GM12878 (cell line): ENCODE measurements around the gene PRKAA1. TPM values are rescaled to one million over a fixed set of nuclear protein-coding genes. Genes with fewer than 3 reads are reported as not detected.

ENCODE experiments used
- ATAC-seq: fragments of 200-7000 bp; cut with Tn5 transposase; 3 replicates; pipeline ENCODE4 v1.9.1; 2020; ENCODE audit warnings: mild to moderate bottlenecking, moderate library complexity
- BruUV-seq: library from RNA; stranded (reverse); fragments of 400-500 nt; replicated peaks from 2 replicates; lab custom pipeline; 2021; lab: Mats Ljungman, UMichigan
- CTCF ChIA-PET: fragments of 300-600 bp; sonication (Branson Sonifier 250); formaldehyde crosslinking; extraction: SDS; loops from one replicate; lab custom pipeline; 2021; ENCODE audit warnings: inconsistent platforms; lab: Yijun Ruan, JAX
- POLR2A ChIA-PET: fragments of 350-600 bp; formaldehyde crosslinking; extraction: SDS; loops from one replicate; lab custom pipeline; 2021; ENCODE audit warnings: inconsistent platforms; lab: Charles Lee
- RAD21 ChIA-PET: fragments of 300-600 bp; sonication (Branson Sonifier 250); formaldehyde crosslinking; loops from one replicate; lab custom pipeline; 2023; ENCODE audit warnings: antibody characterized with exemption; ENCODE audit not compliant: unreplicated experiment; lab: Charles Lee
- SMC1A ChIA-PET: fragments of 300-600 bp; sonication (Branson Sonifier 250); formaldehyde crosslinking; loops from one replicate; lab custom pipeline; 2023; ENCODE audit not compliant: unreplicated experiment, uncharacterized antibody; lab: Charles Lee
- DNase-seq: peaks from one replicate; pipeline ENCODE4 v3.0.0-alpha.2; 2011; ENCODE audit warnings: low read depth, low spot score
- FAIRE-seq: peaks from 3 replicates; lab custom pipeline; 2011; peaks lifted over from hg19 to GRCh38; lab: Jason Lieb, UNC
- H2AFZ ChIP-seq: 2 replicates; pipeline ENCODE4 v1.6.0; 2011; ENCODE audit warnings: low read depth, low read length, control low read depth; ENCODE audit not compliant: control insufficient read depth
- H3K27ac ChIP-seq: 2 replicates; pipeline ENCODE4 v1.5.1; 2011; ENCODE audit warnings: control low read depth; ENCODE audit not compliant: control insufficient read depth, insufficient read depth
- H3K27me3 ChIP-seq, 2 experiments: replicated peaks in 1 of 2; 2 replicates each; pipeline versions ENCODE4 v1.6.0 to v1.6.1; 2011; ENCODE audit warnings: low read length in 1 of 2; ENCODE audit not compliant: control insufficient read depth in 2 of 2, insufficient read depth in 2 of 2
- H3K36me3 ChIP-seq, 2 experiments: 2 replicates each; pipeline ENCODE4 v1.5.1; 2011; ENCODE audit warnings: low read length in 1 of 2; ENCODE audit not compliant: control insufficient read depth in 2 of 2, insufficient read depth in 2 of 2
- H3K4me1 ChIP-seq: 2 replicates; pipeline ENCODE4 v1.6.1; 2011; ENCODE audit warnings: mild to moderate bottlenecking, low read length, moderate library complexity, mixed read lengths; ENCODE audit not compliant: control insufficient read depth, insufficient read depth
- H3K4me2 ChIP-seq: 2 replicates; pipeline ENCODE4 v1.6.0; 2011; ENCODE audit warnings: control low read depth; ENCODE audit not compliant: control insufficient read depth, insufficient read depth
- H3K4me3 ChIP-seq: fragments of 200-600 bp; sonication (generic); 2 replicates; pipeline ENCODE4 v1.5.1; 2016
- H3K79me2 ChIP-seq: 2 replicates; pipeline ENCODE4 v1.6.0; 2011; ENCODE audit warnings: low read length; ENCODE audit not compliant: control insufficient read depth, insufficient read depth
- H3K9ac ChIP-seq: 2 replicates; pipeline ENCODE4 v1.8.0; 2011; ENCODE audit warnings: low read length, control low read depth, mixed read lengths; ENCODE audit not compliant: control insufficient read depth, insufficient read depth
- H3K9me3 ChIP-seq: replicated peaks from 3 replicates; pipeline ENCODE4 v1.5.1; 2011; ENCODE audit warnings: mild to moderate bottlenecking, low read length; ENCODE audit not compliant: control insufficient read depth, insufficient read depth
- H4K20me1 ChIP-seq: 2 replicates; pipeline ENCODE4 v1.6.0; 2011; ENCODE audit not compliant: control insufficient read depth, insufficient read depth
- ASH2L ChIP-seq: fragments of 300-600, 200-600 bp; sonication (generic); IDR thresholded peaks from 2 replicates; pipeline ENCODE4 v1.6.1; 2017; ENCODE audit warnings: low read depth, mild to moderate bottlenecking, borderline replicate concordance
- BMI1 ChIP-seq: fragments of 450-650 bp; IDR thresholded peaks from 2 replicates; pipeline ENCODE4 v1.6.1; 2016; ENCODE audit warnings: mild to moderate bottlenecking, moderate library complexity, borderline replicate concordance
- CBX5 ChIP-seq: sonication (generic); IDR thresholded peaks from 2 replicates; pipeline ENCODE4 v1.6.1; 2016; ENCODE audit warnings: low read depth, moderate library complexity, mild to moderate bottlenecking, inconsistent platforms
- ETV6 ChIP-seq, 2 experiments: fragments of 450-650 bp in 1 of 2; IDR thresholded peaks in 1 of 2; conservative IDR thresholded peaks in 1 of 2; 2 replicates each; pipeline ENCODE4 v1.6.1; 2014; ENCODE audit warnings: antibody characterized with exemption in 1 of 2, borderline replicate concordance in 1 of 2, low read depth in 1 of 2, mild to moderate bottlenecking in 1 of 2, moderate library complexity in 1 of 2
- FOS ChIP-seq: IDR thresholded peaks from 3 replicates; pipeline ENCODE4 v1.6.1; 2011; ENCODE audit warnings: borderline replicate concordance; ENCODE audit not compliant: insufficient read length; ENCODE audit errors: extremely low read depth
- FOXK2 ChIP-seq: fragments of 450-650 bp; IDR thresholded peaks from 2 replicates; pipeline ENCODE4 v1.6.1; 2017; ENCODE audit warnings: mild to moderate bottlenecking, moderate library complexity
- GABPA ChIP-seq: IDR thresholded peaks from 2 replicates; pipeline ENCODE4 v1.6.1; 2014; ENCODE audit warnings: antibody characterized with exemption, low read depth, mild to moderate bottlenecking, inconsistent platforms
- IRF4 ChIP-seq: IDR thresholded peaks from 2 replicates; pipeline ENCODE4 v1.6.1; 2011; ENCODE audit warnings: low read depth, low read length
- LARP7 ChIP-seq: fragments of 450-650 bp; IDR thresholded peaks from 2 replicates; pipeline ENCODE4 v1.6.1; 2017; ENCODE audit warnings: mild to moderate bottlenecking
- MXI1 ChIP-seq: fragments of 150-350 bp; IDR thresholded peaks from 2 replicates; pipeline ENCODE4 v1.6.1; 2011; ENCODE audit warnings: low read depth, mild to moderate bottlenecking, inconsistent platforms, low read length, improper control_type of control experiment
- MYC ChIP-seq: IDR thresholded peaks from 2 replicates; pipeline ENCODE4 v1.6.1; 2011; ENCODE audit warnings: mild to moderate bottlenecking, low read length, moderate library complexity, inconsistent platforms; ENCODE audit not compliant: insufficient read depth, insufficient replicate concordance, insufficient read length, severe bottlenecking
- NR2F1 ChIP-seq: fragments of 450-650 bp; conservative IDR thresholded peaks from 2 replicates; pipeline ENCODE4 v1.6.1; 2017; ENCODE audit warnings: mild to moderate bottlenecking
- PML ChIP-seq: IDR thresholded peaks from 2 replicates; pipeline ENCODE4 v1.6.1; 2012; ENCODE audit warnings: low read length, inconsistent platforms
- RELA ChIP-seq: fragments of 450-650 bp; IDR thresholded peaks from 2 replicates; pipeline ENCODE4 v1.8.0; 2014; ENCODE audit warnings: borderline replicate concordance; ENCODE audit not compliant: partially characterized antibody
- SUPT20H ChIP-seq: IDR thresholded peaks from 2 replicates; pipeline ENCODE4 v1.6.1; 2011; ENCODE audit warnings: low read depth, mild to moderate bottlenecking, low read length, moderate library complexity, borderline replicate concordance; ENCODE audit not compliant: control insufficient read depth
- TBL1XR1 ChIP-seq: IDR thresholded peaks from 2 replicates; pipeline ENCODE4 v1.6.1; 2012; ENCODE audit warnings: low read depth, low read length, improper control_type of control experiment
- YBX1 ChIP-seq: fragments of 450-650 bp; IDR thresholded peaks from 2 replicates; pipeline ENCODE4 v1.6.1; 2016; ENCODE audit warnings: antibody characterized with exemption
- YY1 ChIP-seq: IDR thresholded peaks from 2 replicates; pipeline ENCODE4 v1.6.1; 2011; ENCODE audit warnings: low read depth, mild to moderate bottlenecking, low read length
- WGBS: methylation state at CpG from one replicate; pipeline ENCODE4 v1.1.6; 2016; ENCODE audit warnings: low lambda C conversion rate; ENCODE audit not compliant: insufficient replicate concordance, insufficient coverage; ENCODE audit errors: missing lambda C conversion rate; 5-methylcytosine and 5-hydroxymethylcytosine counted together
- in situ Hi-C: fragments of 300-500 bp; cut with MboI; formaldehyde crosslinking; loops from 9 replicates; pipeline ENCODE4 v1.14.3; 2018; ENCODE audit warnings: mixed read lengths
- intact Hi-C: fragments of 100-400 bp; cut with micrococcal nuclease; formaldehyde crosslinking; loops from one replicate; pipeline ENCODE4 v1.14.2; 2022; ENCODE audit not compliant: unreplicated experiment
- polyA plus RNA-seq, 11 experiments: library from polyadenylated mRNA; depleted of rRNA in 4 of 11; unstranded in 6 of 11; stranded (reverse) in 5 of 11; fragments of >200 nt; fragmentation: Nextera tagmentation in 4 of 11; fragmentation: Illumina TruSeq in 1 of 11; extraction: Ambion mirVana in 4 of 11; extraction: Trizol in 1 of 11; gene quantifications; 1 replicate in 1 of 11; 2 replicates in 10 of 11; pipeline versions ENCODE4 v1.2.1 to v1.2.3, GENCODE V29; 2011 to 2016; ENCODE audit warnings: inconsistent platforms in 2 of 11, missing spikeins in 2 of 11, low read depth in 1 of 11
- total RNA-seq, 4 experiments: library from RNA; depleted of rRNA in 3 of 4; stranded (reverse); fragments of >200 nt in 3 of 4; fragmentation: Illumina TruSeq in 1 of 4; extraction: Trizol in 1 of 4; gene quantifications; 2 replicates each; pipeline versions ENCODE4 v1.2.1 to v1.2.3, GENCODE V29; 2013 to 2021
- TF ChIP-seq, protein P1 (sequence below): fragments of 150-350 bp; IDR thresholded peaks from 2 replicates; pipeline ENCODE4 v1.6.1; 2014; ENCODE audit warnings: mild to moderate bottlenecking, low read depth, low read length

Gene PRKAA1
- total and polyA plus RNA-seq, 10 of the 15 experiments (the other 5 are each of a cell fraction or from before 2014, with no cell fraction given): 13.6 to 55.5 (median 29.6) TPM

- Histone ChIP-seq H2AFZ (no peak overlapping the region), H3K79me2 (peaks cover 51% of the 10 kb centered on the region), H4K20me1 (no peaks in the 10 kb centered on the region; the same call in 1 of the 2 replicates), H3K9me3 (no peaks in the 10 kb centered on the region), H3K4me1 (peaks cover 11% of the 10 kb centered on the region), H3K27ac (no peak overlapping the region), H3K4me3 (no peak overlapping the region), H3K36me3 (peaks cover 13 to 61% of the 10 kb centered on the region in 2 experiments), H3K9ac (no peak overlapping the region), H3K27me3 (no peaks in the 10 kb centered on the region), H3K4me2 (no peak overlapping the region)
- in situ Hi-C loops (loop anchor here (5.0 to 10.0 kb wide), 3 partner anchors 345 to 1755 kb away; partner anchors contain the start of genes RICTOR and RIMOC1), intact Hi-C loops (loop anchor here (10.0 kb wide), 1 partner anchor 345 kb away; no protein-coding TSS in a partner anchor)
- 82% methylated on average over 13 of the region's 13 CpGs for WGBS
- ChIA-PET RAD21 (no interaction called here), CTCF (no interaction called here), SMC1A (interaction anchor here (1.0 kb wide), 1 partner anchor 22 kb away, joined by 5 read pairs; no protein-coding TSS in a partner anchor), POLR2A (interaction anchor here (0.6 kb wide), 1 partner anchor 290 kb away, joined by 6 read pairs; no protein-coding TSS in a partner anchor)
- no peak for DNase-seq
- BruUV-seq: no TSS peak
- TF ChIP-seq NR2F1 (no peak), MYC (no peak), CBX5 (no peak), SUPT20H (no peak), FOXK2 (no peak), RELA (no peak), BMI1 (no peak), ETV6 (conservative IDR thresholded peaks at IDR 0.05 in 1 of 2, IDR thresholded peaks at IDR 0.05 in 1 of 2; ENCODE audit: borderline replicate concordance in 1 of 2, low read depth in 1 of 2) (no peak), IRF4 (no peak), GABPA (no peak), ASH2L (no peak), MXI1 (no peak), LARP7 (no peak), YY1 (no peak), PML (no peak), YBX1 (no peak), FOS (no peak), TBL1XR1 (no peak)
- TF ChIP-seq, protein P1, sequence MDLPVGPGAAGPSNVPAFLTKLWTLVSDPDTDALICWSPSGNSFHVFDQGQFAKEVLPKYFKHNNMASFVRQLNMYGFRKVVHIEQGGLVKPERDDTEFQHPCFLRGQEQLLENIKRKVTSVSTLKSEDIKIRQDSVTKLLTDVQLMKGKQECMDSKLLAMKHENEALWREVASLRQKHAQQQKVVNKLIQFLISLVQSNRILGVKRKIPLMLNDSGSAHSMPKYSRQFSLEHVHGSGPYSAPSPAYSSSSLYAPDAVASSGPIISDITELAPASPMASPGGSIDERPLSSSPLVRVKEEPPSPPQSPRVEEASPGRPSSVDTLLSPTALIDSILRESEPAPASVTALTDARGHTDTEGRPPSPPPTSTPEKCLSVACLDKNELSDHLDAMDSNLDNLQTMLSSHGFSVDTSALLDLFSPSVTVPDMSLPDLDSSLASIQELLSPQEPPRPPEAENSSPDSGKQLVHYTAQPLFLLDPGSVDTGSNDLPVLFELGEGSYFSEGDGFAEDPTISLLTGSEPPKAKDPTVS: no peak
- FAIRE-seq: no peak
- no peak for ATAC-seq
These were observed 31.8 kb upstream of the PRKAA1 start for GRCh38 chr5:40829748-40830533.
